Natural killer cell treated with Interleukin-12 subunit alpha and Interleukin-12 subunit beta and Interleukin-15 and Interleukin-18, amount 100 ng/mL, for 72 hours (primary cell): ENCODE data around the gene NFATC1. TPM values are rescaled to one million over a fixed set of nuclear protein-coding genes. Genes with fewer than 3 reads are reported as not detected.

Experiments used
- ATAC-seq, 2 donors: fragments of 150-1000 bp; cut with Tn5 transposase in 1 of 2; sonication (Bioruptor Pico), chemical (Tn5 transposase) in 1 of 2; 2 replicates each; pipeline ENCODE4 v1.10.0; 2021
- DNase-seq: peaks from one replicate; pipeline ENCODE4 v3.0.0; 2022; ENCODE audit warnings: low spot score
- H3K27ac Mint-ChIP-seq, 2 donors: 1 replicate in 1 of 2; 2 replicates in 1 of 2; pipeline ENCODE4 v1.8.0; 2022; ENCODE audit warnings: mixed read lengths in 2 of 2, mild to moderate bottlenecking in 1 of 2, moderate library complexity in 1 of 2
- H3K27me3 Mint-ChIP-seq, 2 donors: 1 replicate in 1 of 2; 2 replicates in 1 of 2; pipeline ENCODE4 v1.8.0; 2022; ENCODE audit warnings: mixed read lengths in 2 of 2
- H3K36me3 Mint-ChIP-seq: one replicate; pipeline ENCODE4 v1.8.0; 2022; ENCODE audit warnings: mixed read lengths
- H3K4me1 Mint-ChIP-seq, 2 donors: 1 replicate in 1 of 2; 2 replicates in 1 of 2; pipeline ENCODE4 v1.8.0; 2022; ENCODE audit warnings: low read depth in 2 of 2, mixed read lengths in 2 of 2, mild to moderate bottlenecking in 1 of 2
- H3K4me3 Mint-ChIP-seq: one replicate; pipeline ENCODE4 v1.8.0; 2022; ENCODE audit warnings: mixed read lengths
- H3K9me3 Mint-ChIP-seq: 2 replicates; pipeline ENCODE4 v1.8.0; 2022; ENCODE audit warnings: mixed read lengths
- total RNA-seq, 2 donors: library from RNA; stranded (reverse); gene quantifications; one replicate each; pipeline ENCODE4 v1.2.3, GENCODE V29; 2022

Gene NFATC1
- total RNA-seq, 2 donors from 2014 or later: 22.3 to 34.4 TPM

- no peaks in the 10 kb centered on the region for H3K36me3 Mint-ChIP-seq
- no peak for ATAC-seq
- H3K4me3 Mint-ChIP-seq: no peak overlapping the region
- peaks cover 10 to 15% of the 10 kb centered on the region in 2 donors for H3K4me1 Mint-ChIP-seq
- peak; percentile 44 for DNase-seq
- no peak overlapping the region for H3K27ac Mint-ChIP-seq
- H3K9me3 Mint-ChIP-seq: no peaks in the 10 kb centered on the region
- H3K27me3 Mint-ChIP-seq: no peaks in the 10 kb centered on the region
Observed at GRCh38 chr18:79410171-79410641, 14.5 kb downstream of the NFATC1 start.

- ATAC-seq: no peak
- no peak overlapping the region for H3K27ac Mint-ChIP-seq
- no peaks in the 10 kb centered on the region for H3K27me3 Mint-ChIP-seq
- peaks cover 5 to 10% of the 10 kb centered on the region in 2 donors for H3K4me1 Mint-ChIP-seq
- no peaks in the 10 kb centered on the region for H3K9me3 Mint-ChIP-seq
- no peaks in the 10 kb centered on the region for H3K36me3 Mint-ChIP-seq
- DNase-seq: peak; percentile 56
- no peak overlapping the region for H3K4me3 Mint-ChIP-seq
Observed at GRCh38 chr18:79410731-79411613, 15.2 kb downstream of the NFATC1 start.

GRCh38 chr18:79411614-79412526 is 16.1 kb downstream of the NFATC1 start:
- Mint-ChIP-seq H3K4me3 (no peak overlapping the region), H3K27ac (no peak overlapping the region), H3K36me3 (no peaks in the 10 kb centered on the region), H3K4me1 (peaks cover 0 to 7% of the 10 kb centered on the region in 2 donors), H3K9me3 (no peaks in the 10 kb centered on the region), H3K27me3 (no peaks in the 10 kb centered on the region)
- no peak for ATAC-seq
- peak; percentile 32 for DNase-seq

GRCh38 chr18:79413025-79413424 is 17.3 kb downstream of the NFATC1 start:
- no peak for ATAC-seq
- Mint-ChIP-seq H3K4me1 (peaks cover 0 to 6% of the 10 kb centered on the region in 2 donors), H3K36me3 (no peaks in the 10 kb centered on the region), H3K27ac (no peak overlapping the region), H3K4me3 (no peak overlapping the region), H3K27me3 (no peaks in the 10 kb centered on the region), H3K9me3 (no peaks in the 10 kb centered on the region)
- DNase-seq: peak; percentile 56

GRCh38 chr18:79413426-79413825 is 17.7 kb downstream of the NFATC1 start:
- H3K27me3 Mint-ChIP-seq: no peaks in the 10 kb centered on the region
- no peak overlapping the region for H3K4me3 Mint-ChIP-seq
- H3K36me3 Mint-ChIP-seq: no peaks in the 10 kb centered on the region
- no peaks in the 10 kb centered on the region for H3K9me3 Mint-ChIP-seq
- DNase-seq (peak; percentile 23), ATAC-seq (no peak)
- H3K4me1 Mint-ChIP-seq: peaks cover 0 to 6% of the 10 kb centered on the region in 2 donors
- no peak overlapping the region for H3K27ac Mint-ChIP-seq

- Mint-ChIP-seq H3K9me3 (no peaks in the 10 kb centered on the region), H3K4me3 (no peak overlapping the region), H3K27ac (no peak overlapping the region), H3K4me1 (peaks cover 0 to 6% of the 10 kb centered on the region in 2 donors), H3K36me3 (no peaks in the 10 kb centered on the region), H3K27me3 (no peaks in the 10 kb centered on the region)
- DNase-seq (no peak), ATAC-seq (no peak)
Observed at GRCh38 chr18:79413901-79414300, 18.2 kb downstream of the NFATC1 start.

- no peak overlapping the region for H3K4me3 Mint-ChIP-seq
- no peak overlapping the region for H3K27ac Mint-ChIP-seq
- ATAC-seq (no peak), DNase-seq (no peak)
- H3K27me3 Mint-ChIP-seq: no peaks in the 10 kb centered on the region
- H3K36me3 Mint-ChIP-seq: no peaks in the 10 kb centered on the region
- H3K9me3 Mint-ChIP-seq: no peaks in the 10 kb centered on the region
- H3K4me1 Mint-ChIP-seq: peaks cover 4 to 10% of the 10 kb centered on the region in 2 donors
Observed at GRCh38 chr18:79416022-79416676, 20.4 kb downstream of the NFATC1 start.

- Mint-ChIP-seq H3K27ac (no peak overlapping the region), H3K4me1 (peaks cover 4 to 10% of the 10 kb centered on the region in 2 donors), H3K4me3 (no peak overlapping the region), H3K36me3 (no peaks in the 10 kb centered on the region), H3K27me3 (no peaks in the 10 kb centered on the region), H3K9me3 (no peaks in the 10 kb centered on the region)
- ATAC-seq (no peak), DNase-seq (no peak)
Observed at GRCh38 chr18:79416677-79417052, 20.9 kb downstream of the NFATC1 start.

- Mint-ChIP-seq H3K4me3 (no peak overlapping the region), H3K27ac (no peak overlapping the region), H3K4me1 (peaks cover 4 to 10% of the 10 kb centered on the region in 2 donors), H3K9me3 (no peaks in the 10 kb centered on the region), H3K27me3 (no peaks in the 10 kb centered on the region), H3K36me3 (no peaks in the 10 kb centered on the region)
- DNase-seq: no peak
- peak in 1 of 2 donors; percentile 33 for ATAC-seq
Observed at GRCh38 chr18:79418236-79418635, 22.5 kb downstream of the NFATC1 start.

- Mint-ChIP-seq H3K36me3 (no peaks in the 10 kb centered on the region), H3K9me3 (no peaks in the 10 kb centered on the region), H3K27me3 (no peaks in the 10 kb centered on the region), H3K27ac (no peak overlapping the region), H3K4me1 (peaks cover 4 to 10% of the 10 kb centered on the region in 2 donors), H3K4me3 (no peak overlapping the region)
- ATAC-seq: no peak
- DNase-seq: no peak
Observed at GRCh38 chr18:79418642-79419041, 22.9 kb downstream of the NFATC1 start.

- Mint-ChIP-seq H3K27ac (no peak overlapping the region), H3K4me3 (no peak overlapping the region), H3K4me1 (peaks cover 14 to 20% of the 10 kb centered on the region in 2 donors), H3K27me3 (no peaks in the 10 kb centered on the region), H3K36me3 (peaks cover 7% of the 10 kb centered on the region), H3K9me3 (no peaks in the 10 kb centered on the region)
- no peak for ATAC-seq
- no peak for DNase-seq
Observed at GRCh38 chr18:79420033-79420745, 24.5 kb downstream of the NFATC1 start.

GRCh38 chr18:79421275-79421857 is 25.6 kb downstream of the NFATC1 start:
- ATAC-seq: no peak
- H3K9me3 Mint-ChIP-seq: no peaks in the 10 kb centered on the region
- no peaks in the 10 kb centered on the region for H3K27me3 Mint-ChIP-seq
- no peak overlapping the region for H3K4me3 Mint-ChIP-seq
- DNase-seq: no peak
- H3K36me3 Mint-ChIP-seq: peaks cover 7% of the 10 kb centered on the region
- H3K4me1 Mint-ChIP-seq: peaks cover 16 to 21% of the 10 kb centered on the region in 2 donors
- no peak overlapping the region for H3K27ac Mint-ChIP-seq
